PFSK-1 (cell line): ENCODE results near the gene MTA2.

Experiments used
- FOXP2 ChIP-seq: optimal IDR thresholded peaks from 2 replicates; pipeline ENCODE3; 2011; ENCODE audit warnings: borderline replicate concordance, control low read depth, inconsistent platforms; ENCODE audit not compliant: insufficient read depth; ENCODE audit errors: extremely low read length, extremely low read depth
- POLR2AphosphoS5 ChIP-seq: IDR thresholded peaks from 2 replicates; pipeline ENCODE4 v1.6.1; 2012; ENCODE audit warnings: low read depth, mild to moderate bottlenecking, control low read depth, low read length, moderate library complexity
- REST ChIP-seq, 2 experiments: IDR thresholded peaks; 2 replicates each; pipeline versions ENCODE4 v1.6.1 to v1.8.0; 2011 to 2012; ENCODE audit warnings: low read depth in 2 of 2, low read length in 2 of 2, control low read depth in 1 of 2, inconsistent platforms in 1 of 2, mild to moderate bottlenecking in 1 of 2, moderate library complexity in 1 of 2; ENCODE audit not compliant: insufficient read depth in 1 of 2
- SIN3A ChIP-seq: IDR thresholded peaks from 2 replicates; pipeline ENCODE4 v1.6.1; 2012; ENCODE audit warnings: mild to moderate bottlenecking, low read length, moderate library complexity, borderline replicate concordance; ENCODE audit not compliant: insufficient read depth
- TAF1 ChIP-seq: IDR thresholded peaks from 2 replicates; pipeline ENCODE4 v1.6.1; 2012; ENCODE audit warnings: low read length, control low read depth, borderline replicate concordance; ENCODE audit not compliant: insufficient read depth

The MTA2 gene

GRCh38 chr11:62610814-62611704 lies 9.4 kb upstream of the MTA2 start:
- TF ChIP-seq SIN3A: no peak
- TF ChIP-seq TAF1: no peak
- TF ChIP-seq FOXP2: no peak
- TF ChIP-seq REST (IDR thresholded peaks at IDR 0.05; ENCODE audit: insufficient read depth in 1 of 2, low read depth in 2 of 2, low read length in 2 of 2): no peak
- no peak for TF ChIP-seq POLR2AphosphoS5

- TF ChIP-seq SIN3A (no peak), FOXP2 (no peak), REST (IDR thresholded peaks at IDR 0.05; ENCODE audit: insufficient read depth in 1 of 2, low read depth in 2 of 2, low read length in 2 of 2) (no peak), POLR2AphosphoS5 (no peak), TAF1 (no peak)
Measured at GRCh38 chr11:62610403-62610802, 8.7 kb upstream of the MTA2 start.

GRCh38 chr11:62608776-62609175 lies 7.1 kb upstream of the MTA2 start:
- TF ChIP-seq TAF1 (no peak), FOXP2 (no peak), REST (IDR thresholded peaks at IDR 0.05; ENCODE audit: insufficient read depth in 1 of 2, low read depth in 2 of 2, low read length in 2 of 2) (no peak), SIN3A (no peak), POLR2AphosphoS5 (no peak)

GRCh38 chr11:62607714-62608113 lies 6.0 kb upstream of the MTA2 start:
- no peak for TF ChIP-seq SIN3A
- no peak for TF ChIP-seq REST (IDR thresholded peaks at IDR 0.05; ENCODE audit: insufficient read depth in 1 of 2, low read depth in 2 of 2, low read length in 2 of 2)
- TF ChIP-seq TAF1: no peak
- TF ChIP-seq POLR2AphosphoS5: no peak

GRCh38 chr11:62605902-62606301 lies 4.2 kb upstream of the MTA2 start:
- TF ChIP-seq FOXP2 (no peak), REST (IDR thresholded peaks at IDR 0.05; ENCODE audit: insufficient read depth in 1 of 2, low read depth in 2 of 2, low read length in 2 of 2) (no peak), TAF1 (no peak), SIN3A (no peak), POLR2AphosphoS5 (no peak)
